Left renal cortex interstitium (tissue), 4 donors: ENCODE measurements around the gene WDFY3. TPM values are rescaled to one million over a fixed set of nuclear protein-coding genes. Genes with fewer than 3 reads are reported as not detected.

Source experiments
- DNase-seq, 4 donors: peaks; one replicate each; pipeline ENCODE4 v3.0.0-alpha.2; 2013; ENCODE audit warnings: low read depth in 4 of 4, low spot score in 2 of 4, missing footprints in 1 of 4
- polyA plus RNA-seq, 4 donors: library from polyadenylated mRNA; unstranded; fragments of 120-200 nt; gene quantifications; one replicate each; pipeline ENCODE4 v1.2.1, GENCODE V29; 2013; ENCODE audit not compliant: insufficient read length in 4 of 4

WDFY3 gene
- polyA plus RNA-seq, 4 donors: 38.8 to 56.7 (median 50.1) TPM

DNA sequence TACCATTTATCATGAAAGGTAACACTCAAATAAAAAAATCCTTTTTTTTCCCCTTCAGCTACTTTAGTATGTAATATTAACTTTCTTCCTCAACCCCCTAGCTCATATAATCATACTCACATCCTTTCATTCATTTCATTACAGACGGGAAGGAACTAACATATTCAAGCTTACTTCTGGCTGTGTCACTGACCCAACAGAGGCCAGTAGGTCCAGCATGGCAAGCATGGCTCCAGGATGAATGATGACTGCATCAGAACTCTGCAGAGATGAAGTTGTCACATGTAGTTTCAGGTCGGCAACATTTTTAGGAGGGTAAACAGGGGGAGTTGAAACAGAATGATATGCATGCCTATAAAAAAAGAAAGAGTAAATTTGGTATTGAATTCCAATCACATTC, 163.4 kb downstream of the WDFY3 start:
- DNase-seq: no peak

DNA sequence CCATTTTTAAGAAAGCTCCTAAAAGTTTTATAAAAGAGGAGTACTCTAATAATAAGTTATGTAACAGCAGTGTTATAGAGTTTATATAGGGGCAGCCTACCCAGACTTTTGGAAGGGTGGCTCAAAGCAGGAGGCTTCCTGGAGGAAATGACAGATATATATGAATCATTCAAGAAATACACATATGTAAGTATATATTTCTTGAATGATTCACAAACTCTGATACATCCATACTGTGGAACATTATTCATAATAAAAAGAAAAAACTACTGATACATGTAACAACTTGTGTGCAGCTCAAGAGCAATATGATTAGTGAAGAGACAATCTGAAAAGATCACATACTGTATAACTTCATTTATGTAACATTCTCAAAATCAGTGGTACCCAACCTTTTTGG, 166.2 kb downstream of the WDFY3 start:
- DNase-seq: no peak

DNA sequence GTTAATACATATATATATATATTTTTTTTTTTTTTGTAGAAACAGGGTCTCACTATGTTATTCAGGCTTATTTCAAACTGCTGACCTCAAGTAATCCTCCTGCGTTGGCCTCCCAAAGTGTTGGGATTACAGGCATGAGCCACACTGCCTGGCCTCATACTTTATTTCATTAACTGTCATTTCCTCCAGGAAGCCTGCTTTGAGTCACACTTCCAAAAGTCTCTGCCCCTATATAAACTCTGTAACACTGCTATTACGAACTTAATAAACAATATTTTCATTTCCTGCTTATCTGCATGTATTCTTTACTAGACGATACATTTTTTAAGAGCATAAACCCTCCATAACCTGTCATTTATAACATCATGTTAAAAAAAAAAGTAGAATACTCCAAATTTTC, 167.2 kb downstream of the WDFY3 start:
- no peak for DNase-seq

DNA sequence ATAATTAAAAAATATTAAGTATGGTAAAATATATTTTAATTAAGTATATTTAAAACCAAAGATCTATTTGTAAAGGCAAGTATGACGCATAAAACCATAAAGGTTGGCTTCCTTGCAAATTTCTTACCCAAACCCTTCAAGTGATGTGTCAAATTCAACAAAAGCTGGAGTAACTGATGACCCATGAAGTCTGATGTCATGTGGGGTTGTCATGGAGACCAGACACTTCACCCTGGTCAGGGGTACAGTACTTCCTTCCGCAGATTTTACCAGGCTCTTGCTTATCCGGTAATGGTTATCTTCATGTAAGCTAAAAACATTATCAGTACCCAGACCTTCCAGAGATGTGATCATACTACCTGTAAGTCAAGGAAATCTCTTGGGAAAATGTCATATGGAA, 170.1 kb downstream of the WDFY3 start:
- DNase-seq: no peak

DNA sequence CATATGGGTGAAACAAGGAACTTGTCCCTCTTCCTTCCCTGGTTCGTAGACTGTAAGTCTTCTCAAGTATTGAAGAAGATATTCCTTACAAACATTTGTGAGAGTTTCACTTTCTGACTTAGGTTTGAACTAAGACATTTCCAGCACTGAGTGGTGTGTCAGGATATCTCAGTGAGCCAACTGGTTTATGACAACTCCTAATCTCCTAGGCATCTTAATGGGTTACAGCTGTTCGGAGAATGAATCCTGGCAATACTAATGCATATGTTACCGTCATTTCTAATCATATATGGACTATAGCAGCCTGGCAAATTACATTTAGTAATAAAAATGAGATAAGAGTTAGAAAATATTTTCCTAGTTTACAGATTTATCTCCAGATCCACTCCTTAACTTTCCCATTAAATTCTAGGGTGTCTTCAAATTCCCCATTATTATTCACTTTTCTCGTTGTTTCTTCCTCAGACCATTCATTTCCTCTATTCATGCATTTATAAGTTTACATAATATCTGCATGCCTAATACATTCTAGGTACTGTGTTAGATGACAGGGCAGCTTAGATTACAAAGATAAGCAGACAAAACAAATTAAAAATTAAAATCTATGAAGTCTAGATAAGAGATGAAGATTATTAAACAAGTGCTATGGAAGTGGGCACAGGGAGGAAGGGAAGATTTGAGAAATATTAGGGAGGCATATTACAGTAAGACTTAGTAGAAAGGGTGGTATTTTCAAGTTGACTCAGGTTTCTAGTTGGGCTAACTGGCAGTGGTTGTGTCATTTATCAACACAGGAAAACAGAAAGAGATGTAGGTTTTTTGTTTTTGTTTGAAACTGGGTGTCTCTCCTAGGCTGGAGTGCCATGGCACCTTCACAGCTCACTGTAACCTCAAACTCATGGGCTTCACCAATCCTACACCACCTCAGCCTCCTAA, 173.9 kb downstream of the WDFY3 start:
- DNase-seq: no peak

DNA sequence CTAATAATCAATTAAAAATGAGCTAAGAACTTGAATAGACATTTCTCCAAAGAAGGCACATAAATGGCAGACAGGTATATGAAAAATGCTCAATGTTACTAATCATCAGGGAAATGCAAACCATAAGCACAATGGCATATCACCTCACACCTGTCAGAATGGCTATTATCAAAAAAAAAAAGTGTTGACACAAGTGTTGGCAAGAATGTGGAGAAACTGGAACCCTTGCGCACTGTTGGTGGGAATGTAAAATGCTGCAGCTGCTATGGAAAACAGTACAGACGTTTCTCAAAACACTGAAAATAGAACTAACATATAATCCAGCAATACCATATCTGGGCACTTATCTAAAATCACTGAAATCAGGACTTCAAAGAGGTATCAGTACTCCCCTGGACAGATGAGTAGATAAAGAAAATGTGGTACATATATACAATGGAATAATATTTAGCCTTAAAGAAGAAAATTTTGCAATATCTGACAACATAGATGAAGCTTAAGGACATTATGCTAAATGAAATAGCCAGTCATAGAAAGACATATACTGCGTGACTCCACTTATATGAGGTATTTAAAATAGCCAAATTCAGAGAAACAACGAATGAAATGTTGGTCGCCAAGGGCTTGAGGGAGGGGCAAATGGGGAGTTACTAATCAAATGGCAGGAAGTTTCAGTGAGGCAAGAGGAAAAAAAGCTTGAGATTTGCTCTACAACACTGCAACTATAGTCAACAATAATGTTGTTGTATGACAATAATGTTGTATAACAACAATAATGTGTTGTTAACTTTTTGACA, 175.5 kb downstream of the WDFY3 start:
- no peak for DNase-seq

DNA sequence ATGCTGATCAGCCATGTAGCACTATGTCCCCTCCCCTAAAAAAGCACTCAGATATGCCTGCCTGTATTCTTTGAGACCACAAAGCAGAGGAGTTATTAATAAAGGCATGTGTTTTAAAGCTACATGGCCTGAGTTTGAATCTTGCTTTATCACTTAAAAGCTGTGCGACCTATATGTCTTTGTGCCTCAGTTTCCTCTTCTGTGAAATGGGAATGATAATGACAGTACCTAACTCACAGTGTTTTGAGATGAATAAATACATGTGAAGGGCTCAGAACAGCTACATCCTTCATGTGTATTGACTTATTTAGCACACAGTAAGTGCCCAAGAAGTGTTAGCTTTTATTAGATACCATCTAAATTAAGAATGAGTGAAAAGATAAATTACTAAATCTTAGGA, 180.0 kb downstream of the WDFY3 start:
- no peak for DNase-seq

DNA sequence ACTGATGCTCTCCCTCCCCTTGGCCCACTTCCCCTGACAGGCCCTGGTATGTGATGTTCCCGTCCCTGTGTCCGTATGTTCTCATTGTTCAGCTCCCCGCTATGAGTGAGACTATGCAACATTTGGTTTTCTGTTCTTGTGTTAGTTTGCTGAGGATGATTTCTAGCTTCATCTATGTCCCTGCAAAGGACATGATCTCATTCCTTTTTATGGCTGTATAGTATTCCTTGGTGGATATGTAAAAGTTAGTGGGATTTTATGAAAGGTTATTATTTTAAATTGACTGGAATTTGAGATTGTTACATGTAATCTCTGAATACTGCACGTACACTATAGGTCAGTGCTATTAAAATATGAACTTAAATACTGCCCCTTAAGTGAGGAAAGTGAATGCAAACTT, 184.0 kb downstream of the WDFY3 start:
- DNase-seq: no peak

DNA sequence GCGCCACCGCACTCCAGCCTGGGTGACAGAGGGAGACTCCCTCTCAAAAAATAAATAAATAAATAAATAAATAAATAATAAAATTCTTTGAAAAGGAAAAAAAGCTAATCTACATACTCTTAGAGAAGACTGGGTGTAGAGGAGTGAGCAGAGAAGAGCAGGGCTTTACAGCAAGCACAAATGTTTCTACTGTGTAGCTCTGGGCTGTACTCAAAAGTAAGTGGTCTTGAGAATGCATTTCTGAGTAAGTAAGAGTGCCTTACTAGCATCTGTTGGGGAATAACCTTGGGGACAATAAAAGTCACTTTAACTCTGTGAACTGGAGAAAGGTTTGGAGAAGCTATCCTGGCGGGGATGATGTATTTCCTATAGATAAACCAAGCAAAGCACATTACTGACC, 185.8 kb downstream of the WDFY3 start:
- DNase-seq: no peak

DNA sequence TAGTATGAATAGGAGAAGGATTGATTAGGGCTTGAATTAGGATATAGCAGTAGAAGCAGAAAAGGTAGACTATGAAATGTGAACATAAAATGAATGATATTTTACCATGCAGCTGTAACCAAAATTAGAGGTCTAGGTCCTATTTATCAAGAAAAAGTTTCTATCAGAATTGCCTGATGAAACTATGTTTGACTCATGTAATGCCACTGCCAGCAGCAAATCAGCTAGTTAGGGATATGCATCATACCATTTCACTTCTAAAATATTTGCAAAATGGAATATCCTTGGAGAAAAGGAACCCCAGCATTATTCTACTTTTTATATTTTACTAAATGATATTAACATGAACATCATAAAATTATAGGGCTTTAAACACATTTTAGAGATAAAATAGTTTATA, 188.4 kb downstream of the WDFY3 start:
- no peak for DNase-seq

DNA sequence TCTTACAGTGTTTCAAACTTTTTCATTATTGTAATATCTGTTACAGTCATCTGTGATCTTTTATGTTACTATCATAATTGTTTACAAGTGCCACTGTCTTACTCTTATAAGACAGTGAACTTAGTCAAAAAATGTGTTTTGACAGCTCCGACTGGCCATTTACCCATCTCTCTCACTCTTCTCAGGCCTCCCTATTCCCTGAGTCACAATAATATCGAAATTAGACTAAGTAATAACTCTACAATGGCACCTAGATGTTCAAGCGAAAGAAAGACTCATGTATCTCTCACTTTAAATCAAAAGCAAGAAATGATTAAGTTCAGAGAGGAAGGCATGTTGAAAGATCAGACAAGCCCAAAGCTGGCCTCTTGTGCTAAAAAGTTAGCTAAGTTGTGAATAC, 199.3 kb downstream of the WDFY3 start:
- no peak for DNase-seq

DNA sequence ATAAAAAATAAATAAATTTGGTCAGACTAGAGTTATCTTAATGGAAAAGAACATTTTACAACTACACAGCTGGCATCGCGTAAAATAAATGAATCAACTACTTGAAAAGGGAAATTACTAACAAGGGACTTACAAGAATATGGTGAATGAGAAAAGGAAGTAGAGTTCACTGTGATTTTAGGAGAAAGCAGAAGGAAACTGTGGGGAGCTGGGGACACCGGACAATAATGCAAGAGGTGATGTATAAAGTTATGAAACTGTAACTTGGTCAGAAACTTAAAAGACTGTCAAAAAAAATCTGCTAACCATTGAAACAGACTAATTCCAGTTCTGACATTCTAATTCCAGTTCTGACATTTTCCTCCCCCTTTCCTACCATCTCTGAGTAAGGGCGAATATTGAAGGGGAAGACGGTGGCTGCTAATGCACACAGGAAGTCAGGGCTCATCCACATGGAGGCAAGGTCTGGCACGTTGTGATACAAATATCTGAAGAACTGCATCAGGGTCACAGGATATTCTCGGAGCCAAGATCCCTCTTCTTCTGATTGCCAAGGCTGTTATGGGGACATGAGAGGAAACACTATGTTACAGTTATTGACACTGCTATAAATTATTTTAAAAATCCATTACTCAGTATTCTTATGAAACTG, 213.0 kb downstream of the WDFY3 start:
- DNase-seq: no peak

DNA sequence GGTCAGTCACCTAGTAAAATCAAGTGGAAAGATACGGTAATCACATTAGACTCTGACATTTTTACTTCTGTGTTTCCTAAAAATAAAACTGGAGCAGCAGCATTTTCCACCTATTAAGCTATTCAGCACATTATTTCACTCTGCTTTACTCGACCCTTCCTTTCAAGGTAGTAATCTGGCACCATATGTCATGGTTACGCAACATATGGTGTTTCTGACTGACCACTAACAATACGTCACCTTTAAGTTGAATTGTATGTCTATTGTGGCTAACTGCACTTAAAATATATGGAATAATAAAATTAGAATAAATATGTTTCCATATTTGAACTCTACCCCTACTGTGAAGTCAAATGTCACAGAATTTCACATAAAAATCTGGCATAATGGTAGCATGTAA, 214.8 kb downstream of the WDFY3 start:
- no peak for DNase-seq

DNA sequence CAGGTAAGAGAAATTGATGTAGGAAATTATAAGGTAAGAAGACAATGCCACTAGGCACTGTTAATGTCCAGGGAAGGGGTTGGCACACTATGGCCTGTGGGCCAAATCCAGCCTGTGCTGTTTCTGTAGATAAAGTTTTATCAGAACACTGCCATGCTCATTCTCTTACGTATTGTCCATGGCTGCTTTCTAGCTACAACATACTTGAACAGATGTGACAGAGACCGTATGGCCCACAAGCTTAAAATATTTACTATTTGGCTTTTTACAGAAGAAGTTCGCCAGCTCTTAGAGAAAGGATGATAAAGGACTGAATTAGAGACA, 215.6 kb downstream of the WDFY3 start:
- no peak for DNase-seq

DNA sequence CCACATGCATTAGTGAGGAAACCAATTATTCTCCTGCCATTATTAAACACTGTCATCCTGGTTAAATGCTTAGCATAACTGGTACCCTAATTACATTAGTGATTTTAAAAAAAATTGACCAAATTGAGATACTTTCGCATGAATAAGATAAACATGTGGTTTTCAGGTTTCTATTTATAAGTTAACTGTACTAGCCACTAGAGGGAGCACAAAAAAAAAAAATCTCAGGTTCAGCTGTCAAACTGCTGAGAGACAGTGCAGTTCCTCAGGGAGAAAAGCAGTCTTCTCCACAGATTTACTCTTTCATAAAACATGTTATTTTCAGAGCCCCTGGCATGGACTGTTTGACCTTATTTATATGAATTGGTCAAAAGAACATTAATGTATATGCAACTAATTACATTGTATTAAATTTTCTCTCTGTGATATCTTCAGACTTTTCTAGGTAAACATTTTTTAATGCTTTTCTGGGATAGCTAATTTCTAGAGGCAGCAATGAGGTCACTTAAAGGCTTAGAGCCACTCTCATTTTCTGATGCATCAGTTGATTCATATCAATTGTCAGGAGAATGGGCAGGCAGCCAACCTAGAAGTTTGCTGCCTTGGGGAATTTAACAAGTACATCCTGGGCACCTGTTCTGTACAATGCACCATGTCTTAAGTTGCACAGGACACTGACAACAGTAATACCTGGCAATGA, 216.1 kb downstream of the WDFY3 start:
- DNase-seq: peak in 1 of 4 donors; percentile 37

DNA sequence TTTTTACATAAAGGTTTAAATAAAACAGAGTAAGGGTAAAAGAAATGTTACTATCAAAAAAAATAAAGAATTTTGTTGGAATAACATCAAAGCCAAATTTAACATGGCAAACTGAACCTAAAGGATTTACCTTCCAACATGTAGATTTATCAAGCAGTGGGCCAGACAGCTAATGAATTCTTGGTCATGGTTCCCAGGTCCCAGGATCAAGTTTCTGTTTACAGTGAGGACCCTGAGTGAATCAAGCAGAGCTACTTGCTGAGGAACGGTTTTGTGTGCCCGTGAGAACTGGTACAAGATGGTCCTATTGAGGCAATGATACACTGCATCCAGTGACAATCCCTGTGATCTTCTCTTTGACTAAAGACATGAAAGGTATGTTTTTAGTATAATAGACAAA, 226.4 kb downstream of the WDFY3 start:
- peak in 2 of 4 donors; percentile 38 to 56 for DNase-seq

DNA sequence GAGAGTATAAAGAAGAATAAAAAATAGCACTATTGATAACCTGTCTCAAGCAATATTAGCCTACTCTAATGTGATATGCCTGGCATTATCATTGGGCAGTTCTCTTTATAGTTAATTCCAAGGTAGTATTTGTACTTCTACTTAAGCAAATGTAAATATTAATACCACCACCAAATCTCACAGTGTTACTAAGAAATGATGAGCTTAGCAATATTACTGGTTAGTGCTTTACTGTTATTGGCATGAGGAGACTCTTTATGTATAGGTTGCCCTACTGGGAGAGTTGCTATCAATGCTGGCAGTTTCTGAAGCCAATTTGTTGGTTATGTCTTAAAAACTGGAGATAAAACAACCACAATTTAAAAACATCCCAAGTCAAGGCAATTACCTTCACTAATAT, 227.9 kb downstream of the WDFY3 start:
- no peak for DNase-seq

DNA sequence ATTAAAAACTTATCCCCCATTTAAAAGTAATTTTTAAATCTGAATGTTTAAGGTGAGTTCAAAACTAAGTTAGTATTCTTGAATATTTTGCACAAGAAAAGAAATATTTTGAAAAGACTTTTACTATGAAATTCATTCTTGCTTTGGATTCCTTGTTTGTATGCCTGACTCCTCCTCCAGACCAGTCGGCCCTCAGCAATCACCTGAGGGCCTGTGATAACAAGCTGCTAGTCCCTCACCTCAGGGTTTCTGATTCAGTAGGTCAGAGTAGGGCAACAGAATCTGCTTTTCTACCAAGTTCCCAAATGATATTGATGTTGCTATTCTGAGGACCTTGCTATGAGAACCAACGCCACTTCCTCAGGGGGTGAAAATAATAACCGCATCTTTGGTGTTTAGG, 228.8 kb downstream of the WDFY3 start:
- DNase-seq: no peak

DNA sequence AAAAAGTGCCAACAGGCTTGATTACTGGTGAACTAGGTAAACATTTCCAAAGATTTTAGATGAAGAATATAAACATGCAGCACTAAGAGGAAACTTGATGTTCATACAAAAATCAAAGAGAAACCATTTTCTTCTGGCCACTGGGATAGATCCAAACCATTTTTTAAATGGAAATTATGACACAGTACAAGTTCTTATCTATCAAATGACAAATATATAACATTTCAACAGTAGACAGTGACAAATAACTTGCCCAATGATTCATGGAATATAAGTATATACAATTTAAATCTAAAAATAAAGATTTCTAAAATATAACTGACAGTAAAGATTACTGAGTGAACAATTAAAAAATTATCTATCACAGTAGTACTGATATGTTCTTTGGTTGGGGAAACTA, 232.5 kb downstream of the WDFY3 start:
- DNase-seq: no peak

DNA sequence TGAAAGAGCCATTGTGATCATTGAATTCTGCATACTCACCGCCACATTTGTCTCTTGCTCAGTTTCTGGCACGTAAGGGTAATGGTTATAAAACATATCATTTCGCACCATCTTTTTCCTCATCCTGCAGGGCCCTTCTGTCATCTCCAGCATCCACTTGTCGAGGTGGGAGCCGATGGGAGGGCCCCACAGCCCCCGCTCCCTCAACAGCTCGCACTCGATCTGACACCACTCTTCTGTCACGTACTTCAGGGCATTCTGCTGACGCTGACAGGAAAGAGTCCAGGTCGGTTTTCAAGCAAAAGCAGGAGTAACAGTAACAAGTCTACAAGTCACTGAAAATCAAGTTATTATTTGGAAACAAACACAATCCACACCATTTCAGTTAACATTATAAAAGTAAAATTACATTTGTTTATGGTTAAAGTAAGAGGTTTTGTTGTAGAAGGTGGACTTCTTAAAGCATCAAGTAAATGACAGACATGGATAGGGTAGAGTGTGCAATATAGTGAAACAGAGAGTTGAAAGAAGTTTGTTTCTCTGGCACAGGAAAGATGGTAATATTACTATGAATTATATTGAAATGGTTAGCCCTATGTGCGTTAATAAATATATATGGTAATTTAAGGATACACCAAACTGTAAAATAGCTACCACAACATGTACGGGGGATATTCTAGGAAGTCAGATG, 233.0 kb downstream of the WDFY3 start:
- no peak for DNase-seq
